Gastroesophageal sphincter (tissue), 4 donors: ENCODE measurements around the gene SMARCA5. TPM values are rescaled to one million over a fixed set of nuclear protein-coding genes. Genes with fewer than 3 reads are reported as not detected.

ENCODE experiments used
- ATAC-seq: fragments of 150-250 bp; one replicate; pipeline ENCODE4 v1.9.1; 2016; ENCODE audit warnings: mild to moderate bottlenecking, moderate library complexity
- H3K27ac ChIP-seq, 4 donors: fragments of 200-600 bp; sonication (generic) in 3 of 4; 1 replicate in 3 of 4; 2 replicates in 1 of 4; pipeline ENCODE4 v1.5.1; 2016 to 2019
- H3K27me3 ChIP-seq: fragments of 200-600 bp; sonication (generic); one replicate; pipeline ENCODE4 v1.5.1; 2019
- H3K36me3 ChIP-seq, 2 donors: fragments of 200-600 bp; sonication (generic); one replicate each; pipeline ENCODE4 v1.5.1; 2019; ENCODE audit warnings: control low read depth in 1 of 2
- H3K4me1 ChIP-seq, 3 donors: fragments of 200-600 bp; sonication (generic); 1 replicate in 2 of 3; 2 replicates in 1 of 3; pipeline ENCODE4 v1.5.1; 2016 to 2019; ENCODE audit warnings: control low read depth in 2 of 3
- H3K4me3 ChIP-seq, 2 donors: fragments of 200-600 bp; sonication (generic); one replicate each; pipeline ENCODE4 v1.5.1; 2019; ENCODE audit warnings: mild to moderate bottlenecking in 1 of 2, moderate library complexity in 1 of 2
- H3K9me3 ChIP-seq, 3 donors: fragments of 200-600 bp; sonication (generic); one replicate each; pipeline ENCODE4 v1.5.1; 2017 to 2019; ENCODE audit warnings: control low read depth in 2 of 3
- CTCF ChIP-seq, 4 experiments: fragments of 200-600 bp in 2 of 4; fragments of 450-650 bp in 2 of 4; sonication (generic) in 1 of 4; IDR thresholded peaks; one replicate each; pipeline ENCODE4 v1.5.1; 2017 to 2019; ENCODE audit warnings: antibody characterized with exemption in 4 of 4, mild to moderate bottlenecking in 2 of 4, moderate library complexity in 2 of 4
- EP300 ChIP-seq: sonication (generic); formaldehyde crosslinking; IDR thresholded peaks from one replicate; pipeline ENCODE4 v1.6.1; 2017; ENCODE audit warnings: antibody characterized with exemption, mild to moderate bottlenecking
- POLR2A ChIP-seq, 2 donors: fragments of 450-650 bp; IDR thresholded peaks; one replicate each; pipeline ENCODE4 v1.6.1; 2017; ENCODE audit warnings: antibody characterized with exemption in 2 of 2, mild to moderate bottlenecking in 2 of 2, moderate library complexity in 1 of 2
- POLR2AphosphoS5 ChIP-seq: sonication (generic); formaldehyde crosslinking; IDR thresholded peaks from one replicate; pipeline ENCODE4 v1.6.1; 2017; ENCODE audit warnings: antibody characterized with exemption
- WGBS, 2 donors: methylation state at CpG; one replicate each; pipeline ENCODE4 v1.1.5; 2018; ENCODE audit warnings: low coverage in 1 of 2; 5-methylcytosine and 5-hydroxymethylcytosine counted together
- total RNA-seq, 4 donors: library from RNA; depleted of rRNA; stranded (reverse); fragments of >200 nt; gene quantifications; one replicate each; pipeline ENCODE4 v1.1.0, GENCODE V29; 2016

Gene SMARCA5
- total RNA-seq, 4 donors from 2014 or later: 43.2 to 52.6 (median 48.8) TPM

- H3K4me3 ChIP-seq: no peak overlapping the region
- no peak overlapping the region for H3K27ac ChIP-seq
- no peak for ATAC-seq
- WGBS, 2 donors: 71 to 89% methylated on average over 1 of the region's 1 CpG
- no peak for TF ChIP-seq POLR2AphosphoS5
- no peak for TF ChIP-seq POLR2A (IDR thresholded peaks at IDR 0.05)
- no peak for TF ChIP-seq EP300
- no peak for TF ChIP-seq CTCF (IDR thresholded peaks at IDR 0.05)
- no peaks in the 10 kb centered on the region for H3K4me1 ChIP-seq
- H3K27me3 ChIP-seq: no peaks in the 10 kb centered on the region
- H3K9me3 ChIP-seq: no peaks in the 10 kb centered on the region
- no peaks in the 10 kb centered on the region for H3K36me3 ChIP-seq
These were observed 11.3 kb upstream of the SMARCA5 start for GRCh38 chr4:143502231-143502630.

- ATAC-seq: no peak
- TF ChIP-seq CTCF (IDR thresholded peaks at IDR 0.05) (no peak), EP300 (no peak), POLR2AphosphoS5 (no peak), POLR2A (IDR thresholded peaks at IDR 0.05) (no peak)
- Histone ChIP-seq H3K4me1 (no peaks in the 10 kb centered on the region), H3K9me3 (no peaks in the 10 kb centered on the region), H3K36me3 (no peaks in the 10 kb centered on the region), H3K27ac (no peak overlapping the region), H3K4me3 (no peak overlapping the region), H3K27me3 (no peaks in the 10 kb centered on the region)
- WGBS, 2 donors: 83 to 88% methylated on average over 1 of the region's 1 CpG
These were observed 7.5 kb upstream of the SMARCA5 start for GRCh38 chr4:143506031-143506430.

- Histone ChIP-seq H3K27me3 (no peaks in the 10 kb centered on the region), H3K9me3 (no peaks in the 10 kb centered on the region), H3K4me1 (peaks cover 0 to 29% (median 3%) of the 10 kb centered on the region in 3 donors), H3K27ac (no peak overlapping the region), H3K4me3 (no peak overlapping the region), H3K36me3 (no peaks in the 10 kb centered on the region)
- no peak for ATAC-seq
- TF ChIP-seq POLR2AphosphoS5: no peak
- no peak for TF ChIP-seq EP300
- no peak for TF ChIP-seq CTCF (IDR thresholded peaks at IDR 0.05)
- TF ChIP-seq POLR2A (IDR thresholded peaks at IDR 0.05): no peak
- 94 to 96% methylated on average over 3 to 7 of the region's 7 CpGs for WGBS, 2 donors
These were observed 1.6 kb upstream of the SMARCA5 start for GRCh38 chr4:143511906-143512305.

- TF ChIP-seq EP300: no peak
- no peak for TF ChIP-seq CTCF (IDR thresholded peaks at IDR 0.05)
- TF ChIP-seq POLR2A (IDR thresholded peaks at IDR 0.05): no peak
- TF ChIP-seq POLR2AphosphoS5: no peak
- no peak for ATAC-seq
- Histone ChIP-seq H3K27ac (peak overlapping the region; percentile 93 to 99 (median 96)), H3K4me3 (peak overlapping the region; percentile 61 to 94), H3K36me3 (peaks cover 0 to 5% of the 10 kb centered on the region in 2 donors), H3K27me3 (no peaks in the 10 kb centered on the region), H3K4me1 (peaks cover under 1 to 39% (median 10%) of the 10 kb centered on the region in 3 donors), H3K9me3 (no peaks in the 10 kb centered on the region)
- 0 to 1% methylated on average over 7 to 15 of the region's 18 CpGs for WGBS, 2 donors
These were observed 556 bp upstream of the SMARCA5 start for GRCh38 chr4:143512978-143513313.

GRCh38 chr4:143514169-143514495 is 630 bp downstream of the SMARCA5 start:
- WGBS, 2 donors: 0% methylated on average over 2 to 8 of the region's 13 CpGs
- Histone ChIP-seq H3K27me3 (no peaks in the 10 kb centered on the region), H3K4me1 (peaks cover 3 to 51% (median 10%) of the 10 kb centered on the region in 3 donors), H3K4me3 (peak overlapping the region; percentile 61 to 94), H3K9me3 (no peaks in the 10 kb centered on the region), H3K36me3 (peaks cover 0 to 6% of the 10 kb centered on the region in 2 donors), H3K27ac (peak overlapping the region; percentile 93 to 99 (median 96))
- no peak for ATAC-seq
- TF ChIP-seq EP300: no peak
- no peak for TF ChIP-seq CTCF (IDR thresholded peaks at IDR 0.05)
- TF ChIP-seq POLR2AphosphoS5: no peak
- no peak for TF ChIP-seq POLR2A (IDR thresholded peaks at IDR 0.05)
